Inflammatory macrophage treated with lipopolysaccharide for 1 hour (primary cell): ENCODE measurements around the gene MPP3.
A peak's percentile ranks its signal among the peaks of the same experiment; 100 is the strongest.
"Not testable (repeated sequence)": the region's sequence is repeated elsewhere in the genome, so short reads cannot be mapped to it uniquely, and the experiment has no call there.

Experiments
- DNase-seq, 2 donors: peaks; one replicate each; pipeline ENCODE4 v3.0.0-alpha.2; 2020 to 2022

Gene MPP3, protein sequence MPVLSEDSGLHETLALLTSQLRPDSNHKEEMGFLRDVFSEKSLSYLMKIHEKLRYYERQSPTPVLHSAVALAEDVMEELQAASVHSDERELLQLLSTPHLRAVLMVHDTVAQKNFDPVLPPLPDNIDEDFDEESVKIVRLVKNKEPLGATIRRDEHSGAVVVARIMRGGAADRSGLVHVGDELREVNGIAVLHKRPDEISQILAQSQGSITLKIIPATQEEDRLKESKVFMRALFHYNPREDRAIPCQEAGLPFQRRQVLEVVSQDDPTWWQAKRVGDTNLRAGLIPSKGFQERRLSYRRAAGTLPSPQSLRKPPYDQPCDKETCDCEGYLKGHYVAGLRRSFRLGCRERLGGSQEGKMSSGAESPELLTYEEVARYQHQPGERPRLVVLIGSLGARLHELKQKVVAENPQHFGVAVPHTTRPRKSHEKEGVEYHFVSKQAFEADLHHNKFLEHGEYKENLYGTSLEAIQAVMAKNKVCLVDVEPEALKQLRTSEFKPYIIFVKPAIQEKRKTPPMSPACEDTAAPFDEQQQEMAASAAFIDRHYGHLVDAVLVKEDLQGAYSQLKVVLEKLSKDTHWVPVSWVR

DNA sequence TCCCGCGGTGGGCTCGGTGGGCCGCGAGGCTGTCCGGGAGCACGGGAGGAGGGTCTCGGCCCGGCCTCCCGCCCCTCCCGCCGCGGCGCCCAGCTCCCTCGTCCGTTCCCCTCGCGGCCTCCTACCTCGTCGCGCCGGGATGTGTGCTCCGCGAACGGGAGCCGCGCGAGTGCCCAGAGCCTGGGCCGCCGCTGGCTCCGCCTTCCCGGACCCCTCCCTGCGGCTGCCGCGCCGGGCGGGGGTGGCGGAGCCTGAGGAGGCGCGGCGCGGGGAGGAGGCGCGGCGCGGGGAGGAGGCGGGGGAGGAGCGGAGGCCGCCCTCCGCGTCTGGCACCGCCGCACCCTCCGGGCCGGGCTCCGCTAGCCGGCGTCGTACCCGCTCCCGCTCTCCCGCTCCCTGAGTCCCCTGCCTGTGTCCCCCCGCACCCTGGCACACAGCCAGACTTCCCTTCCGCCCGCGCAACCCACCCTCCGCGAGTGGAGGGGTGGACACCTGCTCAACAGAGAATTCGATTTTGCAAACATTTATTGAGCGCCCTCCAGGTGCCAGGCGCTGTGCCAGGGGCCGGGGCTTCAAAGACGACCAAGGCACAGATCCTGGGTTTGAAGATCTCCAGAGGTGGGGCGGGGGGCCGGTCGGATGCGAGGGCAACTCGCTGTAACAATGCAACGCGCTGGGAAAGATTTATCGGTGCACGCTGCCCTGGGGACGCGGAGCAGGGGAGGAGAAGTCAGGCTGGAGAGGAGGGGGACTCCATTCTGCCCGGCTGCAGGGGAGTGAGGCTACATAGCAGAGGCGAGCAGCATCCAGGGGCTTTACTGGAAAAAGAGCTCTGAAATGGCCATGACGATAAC lies at the start of gene MPP3:
TSS of gene MPP3 (minus strand) at position 171 of the 854 bp plus-strand sequence. CDS start 1,240 bp downstream, outside the sequence.
- DNase-seq, result peak in 1 of 2 donors; percentile 30

DNA sequence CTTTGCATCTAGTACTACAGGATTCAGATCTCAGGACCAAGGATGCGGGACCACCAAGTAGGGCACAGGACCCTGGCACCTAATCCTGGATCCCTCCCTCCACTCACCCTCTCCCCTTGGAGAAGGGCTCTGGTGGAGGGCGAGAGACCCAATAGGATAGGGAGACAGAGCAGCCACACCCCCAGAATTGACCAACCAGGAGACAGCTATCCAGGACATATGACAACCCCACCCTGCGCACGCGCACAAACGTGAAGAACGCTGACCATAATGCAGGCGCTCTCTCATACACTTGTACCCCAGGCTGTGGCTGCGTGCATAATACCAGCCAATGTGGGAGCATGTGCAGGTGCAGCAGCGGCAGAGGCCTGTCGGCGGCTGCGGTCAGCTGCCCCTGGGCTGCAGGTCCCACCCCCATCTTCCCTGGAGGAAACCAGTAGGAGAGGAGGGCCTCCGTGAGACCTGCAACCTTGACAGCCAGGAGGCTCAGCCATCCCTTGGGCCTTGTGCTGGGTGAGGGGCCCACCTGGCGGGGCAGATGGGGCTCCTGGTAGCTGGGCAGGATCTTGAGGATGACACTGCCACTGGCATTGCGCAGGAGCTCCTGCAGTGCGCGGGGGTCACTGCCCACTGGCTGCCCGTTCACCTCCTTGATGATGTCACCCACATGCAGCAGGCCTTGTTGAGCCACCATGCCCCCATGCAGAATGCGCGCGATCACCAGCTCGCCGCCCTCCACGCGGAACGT lies 49.0 kb upstream of the MPP3 start:
- no peak for DNase-seq

DNA sequence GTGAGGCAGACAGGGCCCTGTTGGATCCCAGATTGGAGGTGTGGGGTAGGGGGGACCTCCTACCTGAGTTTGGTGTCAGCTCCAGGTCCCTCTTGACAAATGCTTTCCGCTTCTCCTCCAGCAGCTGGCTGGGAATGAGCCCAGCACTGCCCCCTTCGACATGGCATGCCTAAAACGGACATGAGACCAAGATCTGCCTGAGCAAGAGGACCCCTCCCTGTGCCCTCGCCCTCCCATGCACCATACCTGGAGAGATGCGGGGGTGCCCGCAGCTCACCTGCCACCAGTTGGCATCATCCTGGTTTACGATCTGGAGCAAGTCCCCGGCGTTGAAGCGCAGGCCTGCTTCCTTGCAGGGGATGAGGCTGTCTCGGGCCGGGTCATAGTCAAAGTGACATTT lies 48.2 kb upstream of the MPP3 start:
- no peak for DNase-seq

DNA sequence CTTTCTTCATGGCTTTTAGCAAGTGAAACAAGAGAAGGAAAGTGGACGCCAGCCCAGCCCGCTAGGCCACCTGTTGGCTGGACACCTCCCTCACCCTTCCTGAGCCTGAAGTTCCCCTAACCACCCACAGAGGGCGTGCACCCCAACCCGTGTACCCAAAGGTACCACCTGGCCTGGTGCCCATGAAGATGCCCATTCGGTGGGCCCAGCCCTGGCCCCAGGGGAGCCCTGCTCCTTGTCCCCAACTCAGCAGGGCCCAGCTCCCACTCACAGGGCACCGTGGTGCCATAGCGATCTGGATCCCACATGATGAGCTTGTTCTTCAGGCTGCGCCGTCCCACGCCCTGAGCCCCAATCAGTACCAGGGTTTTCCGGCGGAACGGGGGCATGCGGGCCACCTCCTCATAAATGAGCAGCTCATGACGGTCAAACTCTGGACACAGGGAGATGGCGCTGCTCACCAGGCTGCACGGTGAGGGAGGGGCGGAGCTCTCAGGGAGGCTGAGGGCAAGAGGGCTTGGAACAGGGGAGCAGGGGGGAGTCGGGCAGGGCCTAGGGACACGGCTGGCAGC lies 47.6 kb upstream of the MPP3 start:
- DNase-seq, result peak in 1 of 2 donors; percentile 20

DNA sequence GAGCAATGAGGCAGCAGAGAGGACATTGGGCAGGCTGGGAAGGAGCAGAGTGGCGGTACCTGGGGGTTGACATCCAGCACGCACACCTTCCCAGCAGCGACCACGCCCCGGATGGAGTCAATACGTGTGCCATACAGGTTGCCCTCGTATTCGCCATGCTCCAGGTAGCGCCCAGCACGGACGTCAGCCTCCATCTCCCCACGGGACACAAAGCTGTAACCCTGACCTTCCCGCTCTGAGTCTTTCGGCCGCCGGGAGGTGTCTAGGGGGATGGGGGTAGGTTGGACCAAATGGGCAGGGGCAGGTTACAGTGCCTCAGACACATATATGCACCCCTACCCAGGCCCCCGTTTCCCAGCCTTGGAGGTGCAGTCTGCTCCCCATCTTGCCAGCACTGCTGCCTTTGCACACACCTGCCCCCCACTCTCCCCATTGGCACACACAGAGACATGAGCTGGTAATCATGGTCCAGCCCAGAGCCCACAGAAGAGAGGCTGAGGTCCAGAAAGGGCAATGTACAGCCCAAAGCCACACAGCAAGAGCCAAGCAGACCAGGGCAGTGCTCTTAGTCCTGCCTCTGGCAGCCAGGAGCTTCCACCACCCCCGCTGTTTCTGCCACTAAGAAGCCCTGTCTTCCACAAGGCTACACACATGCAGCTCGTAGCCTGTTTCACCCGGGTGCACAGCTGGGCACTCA lies 46.9 kb upstream of the MPP3 start:
- no peak for DNase-seq

DNA sequence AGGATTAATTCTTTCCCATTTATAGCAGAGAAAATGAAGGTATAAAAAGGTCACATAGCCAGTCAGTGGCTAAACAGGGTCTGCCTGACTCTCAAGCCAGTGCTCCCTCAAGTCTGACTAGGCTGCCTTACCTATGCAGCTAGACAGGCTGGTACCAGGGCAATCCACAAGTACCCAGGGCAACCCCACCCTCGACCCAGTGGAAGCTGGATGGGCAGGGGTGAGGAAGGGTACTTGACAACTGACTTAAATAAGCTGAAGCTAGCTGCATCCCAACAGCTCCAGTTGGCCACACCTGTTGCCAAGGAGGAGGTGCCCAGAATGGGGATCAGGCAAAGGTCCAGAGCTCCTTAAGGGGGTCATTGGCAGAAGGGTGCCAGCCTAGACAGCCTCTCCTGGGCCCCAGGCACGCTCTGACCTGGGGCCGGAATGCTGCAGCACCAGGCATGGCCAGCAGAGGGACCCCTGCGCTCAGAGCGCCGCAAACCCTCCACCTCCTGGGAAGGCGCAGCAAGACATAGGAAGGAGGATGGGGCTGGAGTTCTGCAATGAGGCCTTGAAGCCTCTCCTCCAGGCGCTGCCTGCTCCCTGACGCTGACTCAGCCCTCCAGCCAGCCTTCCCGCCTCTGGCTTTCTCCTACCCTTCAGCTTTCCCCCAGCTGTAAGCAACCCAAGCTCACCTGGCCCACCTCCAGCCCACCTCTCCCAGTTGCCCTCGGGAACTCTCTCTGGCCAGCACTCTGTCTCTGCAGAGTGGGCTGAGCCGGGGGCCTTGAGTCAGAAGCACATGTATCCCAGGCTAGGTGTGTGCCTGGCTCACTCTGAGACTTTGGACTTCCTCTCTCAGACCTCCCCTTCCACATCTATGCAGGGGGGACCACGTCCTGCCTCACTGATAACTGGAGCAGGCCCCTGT lies 45.6 kb upstream of the MPP3 start:
- DNase-seq, result peak; percentile 44 to 83

DNA sequence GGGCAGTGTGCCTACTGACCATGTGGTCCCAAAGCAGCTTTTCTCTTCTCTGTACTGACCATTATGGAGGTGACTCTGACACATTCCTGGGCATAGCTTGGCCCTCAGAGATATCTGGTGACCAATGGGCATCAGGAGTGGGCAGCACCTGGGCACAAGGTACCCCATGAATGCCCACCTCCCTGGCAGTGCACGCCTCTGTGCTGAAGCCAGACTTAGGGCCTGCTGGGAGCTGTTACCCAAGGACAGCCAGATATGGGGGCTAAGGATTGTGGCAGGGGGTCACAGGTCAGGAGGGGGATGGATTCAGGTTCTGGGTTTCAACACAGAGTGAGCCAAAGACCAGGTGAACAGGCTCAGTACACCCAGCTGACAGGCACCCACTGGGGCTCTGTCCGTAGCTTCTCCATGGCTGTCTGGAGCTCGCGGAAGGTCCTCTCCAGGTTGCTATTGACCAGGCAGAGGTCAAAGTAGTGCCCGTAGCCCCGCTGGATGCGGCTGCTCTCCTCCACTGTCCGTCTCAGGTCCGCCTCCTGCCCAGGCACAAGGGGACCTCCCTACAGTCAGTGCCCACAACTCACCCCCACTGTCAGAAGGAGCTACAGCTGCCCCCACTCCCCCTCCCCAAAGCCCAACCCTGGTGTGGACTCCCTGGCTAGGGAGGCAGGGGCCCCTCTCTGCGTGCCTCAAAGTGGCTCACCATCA lies 44.7 kb upstream of the MPP3 start:
- no peak for DNase-seq

DNA sequence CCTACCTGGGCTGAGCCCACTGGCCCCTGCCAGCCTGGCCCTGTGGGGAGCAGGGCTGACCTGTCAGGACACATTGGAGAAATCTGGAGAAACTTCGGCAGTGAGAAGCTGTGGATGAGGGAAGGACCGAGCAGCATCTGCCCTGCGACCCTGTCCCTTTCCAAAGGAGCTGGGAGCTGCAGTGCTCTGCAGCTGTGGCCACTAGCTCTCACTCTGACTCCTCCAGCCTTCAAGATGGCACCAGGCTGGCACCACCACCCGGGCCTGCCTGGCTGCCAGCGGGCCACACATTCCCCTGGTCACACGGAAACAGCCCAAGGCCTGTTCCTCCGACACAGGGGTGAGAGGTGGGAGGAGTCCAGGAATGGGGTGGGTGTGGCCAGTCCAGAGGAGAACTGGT lies 44.1 kb upstream of the MPP3 start:
- DNase-seq, result no peak

DNA sequence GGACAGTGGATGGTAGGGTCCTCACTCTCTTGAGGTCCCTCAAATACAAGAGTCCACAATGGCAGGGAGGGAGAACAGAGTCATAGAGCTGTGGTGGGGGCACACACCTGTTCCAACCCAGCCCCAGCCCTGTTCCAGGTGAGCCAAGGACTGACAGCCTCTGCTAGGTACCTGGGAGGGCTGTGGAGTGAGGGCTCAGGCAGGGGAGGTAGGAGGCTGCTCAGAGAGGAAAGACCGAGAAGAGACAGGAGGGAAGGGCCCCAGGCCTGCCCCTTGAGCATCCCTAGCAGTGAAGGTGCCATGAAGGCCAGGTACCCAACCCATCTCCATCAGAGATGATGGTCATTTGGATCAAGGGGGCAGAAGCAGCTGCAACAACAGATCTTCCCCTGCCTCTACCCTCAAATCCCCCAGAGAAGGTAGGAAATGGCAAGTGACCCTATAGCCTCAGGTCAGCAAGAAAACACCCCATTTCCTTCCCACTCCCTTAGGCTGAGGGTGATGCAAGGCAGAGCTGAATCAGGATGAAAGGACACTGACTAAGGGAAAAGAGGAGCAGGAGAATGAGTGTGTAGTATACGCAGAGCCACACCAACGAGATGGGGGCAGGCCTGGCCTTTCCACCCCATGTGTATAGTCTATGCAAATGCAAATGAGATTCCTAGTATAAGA lies 42.7 kb upstream of the MPP3 start:
- DNase-seq, result no peak

DNA sequence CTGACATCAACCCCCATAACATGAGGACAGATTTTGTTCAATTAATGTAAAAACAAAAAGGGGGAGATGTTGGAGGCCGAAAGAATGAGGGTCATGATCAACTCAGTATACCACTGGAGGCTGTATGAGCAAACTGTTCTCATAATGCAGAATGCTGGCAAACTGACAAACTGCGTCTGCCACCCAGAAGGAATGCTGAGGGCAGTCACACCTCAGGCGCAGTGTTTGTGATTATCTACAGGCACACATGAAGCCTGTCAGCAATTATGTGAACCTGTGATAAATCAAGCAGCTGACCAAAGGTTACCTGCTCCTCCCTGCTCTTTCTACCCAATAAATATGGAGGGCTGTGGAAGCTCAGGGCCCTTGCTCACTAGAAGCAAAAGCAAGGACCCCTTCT lies 41.3 kb upstream of the MPP3 start:
- no peak for DNase-seq

DNA sequence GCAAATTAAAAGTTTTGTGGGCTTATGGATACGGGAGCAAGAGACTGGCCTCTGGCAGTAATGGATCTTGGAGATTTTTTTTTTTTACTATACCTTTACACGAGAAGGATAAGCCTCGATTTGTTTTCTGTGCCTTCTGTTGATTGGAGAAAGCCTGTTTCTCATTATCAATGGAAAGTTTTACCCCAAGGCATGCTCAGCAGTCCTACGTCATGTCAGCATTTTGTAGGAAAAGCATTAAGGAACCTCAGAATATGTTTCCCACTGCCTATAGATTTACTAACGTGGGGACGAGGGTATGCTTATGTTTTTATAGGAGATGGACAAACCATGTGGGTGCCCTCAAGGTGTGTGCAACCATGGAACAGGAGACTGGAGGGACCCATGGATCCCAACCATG lies 40.9 kb upstream of the MPP3 start:
- DNase-seq, result no peak

DNA sequence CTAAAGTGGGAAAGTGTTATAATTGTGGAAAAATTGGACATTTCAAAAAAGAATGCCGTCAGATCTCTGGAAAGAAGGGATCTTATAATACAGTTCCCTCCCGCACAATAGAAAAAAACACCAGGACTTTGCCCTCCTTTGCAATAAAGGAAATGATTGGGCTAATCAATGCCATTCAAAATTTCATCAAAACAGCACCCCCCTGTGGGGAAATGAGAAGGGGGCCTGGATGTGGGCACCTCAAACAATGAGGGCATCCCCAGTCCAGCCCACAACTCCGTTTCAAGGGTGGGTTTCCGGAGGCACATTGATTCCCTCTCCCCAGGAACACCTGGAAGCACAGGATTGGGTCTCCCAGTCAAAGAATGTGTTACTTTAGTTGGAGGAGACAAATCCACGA lies 40.1 kb upstream of the MPP3 start:
- DNase-seq, result no peak

DNA sequence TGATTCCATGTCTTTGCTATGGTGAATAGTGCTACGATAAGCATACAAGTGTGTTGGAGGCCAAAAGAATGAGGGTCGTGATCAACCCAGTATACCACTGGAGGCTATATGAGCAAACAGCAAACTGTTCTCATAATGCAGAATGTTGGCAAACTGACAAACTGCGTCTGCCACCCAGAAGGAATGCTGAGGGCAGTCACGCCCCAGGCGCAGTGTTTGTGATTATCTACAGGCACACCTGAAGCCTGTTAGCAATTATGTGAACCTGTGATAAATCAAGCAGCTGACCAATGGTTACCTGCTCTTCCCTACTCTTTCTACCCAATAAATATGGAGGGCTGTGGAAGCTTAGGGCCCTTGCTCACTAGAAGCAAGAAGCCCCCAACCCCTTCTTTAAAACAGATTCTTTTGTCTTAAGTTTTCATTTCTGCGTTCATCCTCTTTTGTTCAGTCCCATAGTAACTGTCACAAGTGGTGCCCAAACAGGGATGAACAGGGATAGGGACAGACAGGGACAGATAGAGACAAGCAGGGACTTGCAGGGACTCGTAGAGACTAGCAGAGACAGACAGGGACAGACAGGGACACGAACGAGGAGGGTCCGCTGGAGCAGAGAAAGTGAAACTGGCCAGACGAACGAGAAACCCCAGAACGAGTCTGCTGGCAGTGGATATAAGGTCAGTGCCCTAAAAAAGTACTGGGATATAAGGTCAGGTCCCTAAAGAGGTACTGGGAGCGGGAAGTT lies 39.2 kb upstream of the MPP3 start:
- no peak for DNase-seq

DNA sequence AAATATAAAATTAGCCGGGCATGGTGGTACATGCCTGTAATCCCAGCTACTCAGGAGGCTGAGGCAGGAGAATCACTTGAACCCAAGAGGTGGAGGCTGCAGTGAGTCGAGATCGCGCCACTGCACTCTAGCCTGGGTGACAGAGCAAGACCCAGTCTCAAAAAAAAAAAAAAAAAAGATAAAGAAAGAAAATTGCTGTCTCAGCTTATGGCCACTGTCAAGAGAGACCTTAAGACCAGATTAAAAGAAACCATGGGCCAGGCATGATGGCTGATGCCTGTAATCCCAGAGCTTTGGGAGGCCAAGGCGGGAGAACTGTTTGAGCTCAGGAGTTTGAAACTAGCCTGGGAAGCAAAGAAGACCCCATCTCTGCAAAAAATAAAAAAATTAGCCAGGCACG lies 36.1 kb upstream of the MPP3 start:
- DNase-seq, result not testable (repeated sequence)

DNA sequence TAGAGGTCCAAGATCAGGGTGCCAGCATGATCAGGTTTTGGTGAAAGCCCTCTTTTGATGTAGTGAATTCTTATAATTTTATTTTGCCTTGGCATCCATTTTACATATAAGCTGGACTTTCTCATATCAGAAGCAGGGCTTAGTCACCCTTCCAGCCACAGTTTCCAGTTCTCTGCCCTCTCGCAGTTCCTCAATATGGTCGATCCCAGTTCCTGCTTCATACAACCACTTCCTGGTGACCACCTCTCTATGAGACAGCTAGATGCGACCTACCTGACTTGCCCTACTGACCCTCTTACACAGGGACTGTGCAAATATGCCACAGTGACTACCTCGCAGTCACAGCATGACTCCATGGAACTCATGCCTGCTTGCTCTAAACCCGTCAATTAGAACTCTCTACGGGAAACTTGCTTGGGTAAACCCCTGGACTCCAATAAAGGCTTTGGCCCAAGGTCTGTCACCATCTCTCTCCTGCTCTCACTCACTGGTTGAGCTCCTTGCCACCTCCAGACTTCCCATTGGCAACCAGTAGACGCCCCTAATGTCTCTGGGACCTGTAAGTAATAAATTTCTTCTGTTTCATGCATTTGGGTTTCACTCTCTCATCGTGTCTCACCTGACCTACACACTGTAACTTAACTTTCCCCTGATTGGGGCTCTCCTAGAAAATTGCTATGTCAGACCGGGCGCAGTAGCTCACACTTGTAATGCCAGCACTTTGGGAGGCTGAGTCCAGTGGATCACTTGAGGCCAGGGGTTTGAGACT lies 35.5 kb upstream of the MPP3 start:
- DNase-seq, result peak; percentile 63 to 69

DNA sequence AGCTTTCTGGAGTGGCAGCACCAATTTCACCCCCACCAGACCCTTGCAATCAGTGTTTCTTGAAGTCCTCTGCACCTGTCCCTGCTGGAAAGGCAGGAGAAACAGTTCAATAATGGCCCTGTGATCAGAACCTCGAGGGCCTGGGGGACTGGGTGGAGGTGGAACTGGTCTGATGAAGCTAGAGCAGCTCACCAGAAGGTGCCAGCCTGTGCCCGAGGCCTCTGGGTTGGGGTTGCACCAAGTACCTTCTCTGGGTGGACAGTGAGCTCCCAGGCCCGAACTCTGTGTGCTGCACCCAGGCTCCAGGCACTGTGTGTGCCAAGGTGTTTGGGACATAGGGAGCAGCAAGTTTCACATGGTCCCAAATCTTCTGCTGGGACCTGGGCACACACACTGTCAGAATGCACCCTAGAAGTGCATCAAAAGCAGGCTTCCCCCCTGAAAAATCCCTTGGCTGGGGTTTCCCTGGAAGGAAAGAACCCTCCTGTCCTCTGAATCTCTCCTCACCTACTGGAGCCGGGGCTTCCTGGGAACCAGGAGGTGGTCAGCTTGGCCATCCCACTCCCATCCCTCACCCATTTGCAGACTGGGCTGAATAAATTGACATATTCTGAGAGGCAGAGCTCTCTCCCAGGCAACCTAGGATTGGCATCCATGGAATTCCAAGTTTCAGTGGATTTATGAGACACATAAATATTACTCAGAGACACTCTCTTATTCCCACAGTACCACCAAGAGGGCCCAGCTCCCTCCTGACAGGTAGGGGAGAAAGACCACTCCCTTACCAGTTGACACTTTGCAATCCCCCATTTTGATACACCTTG lies 31.4 kb upstream of the MPP3 start:
- no peak for DNase-seq

DNA sequence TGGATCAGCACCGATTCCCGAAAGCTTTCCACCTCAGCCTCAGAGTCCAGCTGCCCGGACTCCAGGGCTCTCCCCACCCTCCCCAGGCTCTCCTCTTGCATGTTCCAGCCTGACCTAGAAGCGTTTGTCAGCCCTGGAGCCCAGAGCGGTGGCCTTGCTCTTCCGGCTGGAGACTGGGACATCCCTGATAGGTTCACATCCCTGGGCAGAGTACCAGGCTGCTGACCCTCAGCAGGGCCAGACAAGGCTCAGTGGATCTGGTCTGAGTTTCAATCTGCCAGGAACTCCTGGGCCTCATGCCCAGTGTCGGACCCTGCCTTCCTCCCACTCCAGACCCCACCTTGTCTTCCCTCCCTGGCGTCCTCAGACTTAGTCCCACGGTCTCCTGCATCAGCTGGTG lies 29.0 kb upstream of the MPP3 start:
- DNase-seq, result no peak
